SU-DHL-6 (cell line): Measurements from ENCODE around the gene SOX13.

ENCODE experiments used
- H2AFZ ChIP-seq: fragments of 200-600 bp; sonication (generic); 2 replicates; pipeline ENCODE4 v1.6.1; 2014; ENCODE audit warnings: low read depth, mild to moderate bottlenecking, moderate library complexity, mixed read lengths, antibody characterized with exemption, low read length; ENCODE audit not compliant: severe bottlenecking
- H3F3A ChIP-seq: fragments of 200-600 bp; shearing (Covaris generic); 2 replicates; pipeline ENCODE4 v1.6.0; 2016; ENCODE audit warnings: antibody characterized with exemption, mild to moderate bottlenecking; ENCODE audit not compliant: insufficient read depth
- H3K27ac ChIP-seq: fragments of 200-600 bp; sonication (generic); 2 replicates; pipeline ENCODE4 v1.5.1; 2016; ENCODE audit warnings: low read depth, mild to moderate bottlenecking, low read length, moderate library complexity, mixed read lengths
- H3K27me3 ChIP-seq: fragments of 200-600 bp; sonication (generic), shearing (Covaris generic); 2 replicates; pipeline ENCODE4 v1.6.0; 2014; ENCODE audit warnings: mild to moderate bottlenecking, low read length
- H3K36me3 ChIP-seq: fragments of 200-600 bp; sonication (generic); 2 replicates; pipeline ENCODE4 v1.6.1; 2014; ENCODE audit warnings: mild to moderate bottlenecking, low read length, mixed read lengths
- H3K4me2 ChIP-seq: fragments of 300-600, 200-600 bp; shearing (Covaris generic), sonication (generic); 2 replicates; pipeline ENCODE4 v1.6.0; 2014; ENCODE audit warnings: low read length, low read depth, mild to moderate bottlenecking; ENCODE audit not compliant: poor library complexity, severe bottlenecking
- H3K4me3 ChIP-seq: fragments of 200-600 bp; sonication (generic); 2 replicates; pipeline ENCODE4 v1.5.1; 2014; ENCODE audit warnings: antibody characterized with exemption, low read length, mild to moderate bottlenecking, mixed read lengths; ENCODE audit not compliant: insufficient read depth, poor library complexity, severe bottlenecking
- H3K79me2 ChIP-seq: fragments of 200-600 bp; sonication (generic); 2 replicates; pipeline ENCODE4 v1.6.1; 2014; ENCODE audit warnings: mild to moderate bottlenecking, low read length, moderate library complexity; ENCODE audit not compliant: insufficient read depth
- H3K9ac ChIP-seq: fragments of 200-600 bp; sonication (generic); 2 replicates; pipeline ENCODE4 v1.7.0; 2014; ENCODE audit warnings: mild to moderate bottlenecking, low read length
- H3K9me2 ChIP-seq: fragments of 200-600 bp; sonication (generic); replicated peaks from 2 replicates; pipeline ENCODE4 v1.6.1; 2014; ENCODE audit warnings: low read length; ENCODE audit not compliant: insufficient read depth
- H3K9me3 ChIP-seq: fragments of 200-600 bp; sonication (generic); 2 replicates; pipeline ENCODE4 v1.6.1; 2014; ENCODE audit warnings: low read length, mixed read lengths; ENCODE audit not compliant: insufficient read depth
- H4K20me1 ChIP-seq: fragments of 200-600 bp; sonication (generic); 2 replicates; pipeline ENCODE4 v1.6.1; 2014; ENCODE audit warnings: low read depth, mild to moderate bottlenecking, antibody characterized with exemption, low read length, moderate library complexity, mixed read lengths
- CTCF ChIP-seq: fragments of 200-600 bp; sonication (generic); IDR thresholded peaks from one replicate; pipeline ENCODE4 v1.5.1; 2017; ENCODE audit warnings: antibody characterized with exemption, mild to moderate bottlenecking, low read length, moderate library complexity; ENCODE audit not compliant: insufficient read depth, poor library complexity, severe bottlenecking
- EZH2phosphoT487 ChIP-seq: fragments of 200-600 bp; sonication (generic), shearing (Covaris generic); conservative IDR thresholded peaks from 2 replicates; pipeline ENCODE4 v1.6.1; 2018; ENCODE audit warnings: mild to moderate bottlenecking, antibody characterized with exemption, low read length, moderate library complexity, mixed read lengths

The SOX13 gene

DNA sequence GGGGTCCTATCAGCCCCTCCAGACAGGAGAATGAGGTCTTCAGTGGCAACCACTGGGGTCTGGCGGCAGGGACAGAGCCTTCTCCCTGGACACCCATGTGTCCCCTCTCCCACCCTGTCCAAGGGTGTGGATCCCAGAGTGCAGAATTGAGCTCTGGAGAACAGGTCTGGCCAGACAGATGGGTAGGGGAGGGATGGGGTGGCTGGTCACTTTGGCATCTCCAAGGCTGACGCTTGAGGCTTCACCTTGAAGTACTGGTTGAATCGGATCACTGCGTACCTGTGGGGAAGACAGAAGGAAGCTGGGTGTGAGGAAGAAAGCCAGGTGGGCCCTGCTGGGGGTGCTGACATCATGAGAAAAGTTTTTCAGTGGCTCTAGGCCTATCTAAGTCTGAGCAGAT lies 59.1 kb downstream of the SOX13 start:
- Histone ChIP-seq H3K4me3 (no peak overlapping the region), H3K9ac (no peak overlapping the region), H3K36me3 (no peaks in the 10 kb centered on the region), H3K4me2 (no peak overlapping the region), H3K9me2 (no peaks in the 10 kb centered on the region), H3F3A (no peaks in the 10 kb centered on the region), H3K27ac (no peak overlapping the region), H3K9me3 (no peaks in the 10 kb centered on the region), H3K79me2 (no peaks in the 10 kb centered on the region), H4K20me1 (no peaks in the 10 kb centered on the region), H2AFZ (no peak overlapping the region), H3K27me3 (no peaks in the 10 kb centered on the region)
- TF ChIP-seq CTCF (no peak), EZH2phosphoT487 (no peak)

- Histone ChIP-seq H3F3A (no peaks in the 10 kb centered on the region), H4K20me1 (no peaks in the 10 kb centered on the region), H3K36me3 (no peaks in the 10 kb centered on the region), H3K27ac (no peak overlapping the region), H3K9me2 (no peaks in the 10 kb centered on the region), H3K9me3 (no peaks in the 10 kb centered on the region), H3K27me3 (no peaks in the 10 kb centered on the region), H3K4me2 (no peak overlapping the region), H2AFZ (no peak overlapping the region), H3K9ac (no peak overlapping the region), H3K4me3 (no peak overlapping the region), H3K79me2 (no peaks in the 10 kb centered on the region)
- TF ChIP-seq CTCF (no peak), EZH2phosphoT487 (no peak)
These were observed 59.8 kb downstream of the SOX13 start for GRCh38 chr1:204132718-204133117.

- Histone ChIP-seq H2AFZ (no peak overlapping the region), H3K36me3 (no peaks in the 10 kb centered on the region), H3K27me3 (no peaks in the 10 kb centered on the region), H3K4me3 (no peak overlapping the region), H3K27ac (no peak overlapping the region), H3K79me2 (no peaks in the 10 kb centered on the region), H3K9ac (no peak overlapping the region), H3K4me2 (no peak overlapping the region), H4K20me1 (no peaks in the 10 kb centered on the region), H3F3A (no peaks in the 10 kb centered on the region), H3K9me3 (no peaks in the 10 kb centered on the region), H3K9me2 (no peaks in the 10 kb centered on the region)
- no peak for TF ChIP-seq EZH2phosphoT487
- TF ChIP-seq CTCF, result no peak
These were observed 61.2 kb downstream of the SOX13 start for GRCh38 chr1:204134103-204134502.

GRCh38 chr1:204136814-204137213 lies 63.9 kb downstream of the SOX13 start:
- H3K9ac ChIP-seq, result no peak overlapping the region

More at GRCh38 chr1:204136814-204137213, 63.9 kb downstream of the SOX13 start:
- Histone ChIP-seq H3K9me3 (no peaks in the 10 kb centered on the region), H4K20me1 (no peaks in the 10 kb centered on the region), H2AFZ (no peak overlapping the region), H3K4me2 (no peak overlapping the region), H3F3A (no peaks in the 10 kb centered on the region), H3K36me3 (no peaks in the 10 kb centered on the region), H3K27me3 (no peaks in the 10 kb centered on the region), H3K79me2 (no peaks in the 10 kb centered on the region), H3K9me2 (no peaks in the 10 kb centered on the region), H3K27ac (no peak overlapping the region), H3K4me3 (no peak overlapping the region)
- TF ChIP-seq CTCF (no peak), EZH2phosphoT487 (no peak)
